NCI-H446 (cell line): ENCODE data around the gene CCL1.
"Not testable (repeated sequence)": the region's sequence is repeated elsewhere in the genome, so short reads cannot be mapped to it uniquely, and the experiment has no call there.

Experiments used
- DNase-seq, 2 experiments: peaks; one replicate each; lab custom pipeline; 2025; lab: John Stamatoyannopoulos, UW

The CCL1 gene

DNA sequence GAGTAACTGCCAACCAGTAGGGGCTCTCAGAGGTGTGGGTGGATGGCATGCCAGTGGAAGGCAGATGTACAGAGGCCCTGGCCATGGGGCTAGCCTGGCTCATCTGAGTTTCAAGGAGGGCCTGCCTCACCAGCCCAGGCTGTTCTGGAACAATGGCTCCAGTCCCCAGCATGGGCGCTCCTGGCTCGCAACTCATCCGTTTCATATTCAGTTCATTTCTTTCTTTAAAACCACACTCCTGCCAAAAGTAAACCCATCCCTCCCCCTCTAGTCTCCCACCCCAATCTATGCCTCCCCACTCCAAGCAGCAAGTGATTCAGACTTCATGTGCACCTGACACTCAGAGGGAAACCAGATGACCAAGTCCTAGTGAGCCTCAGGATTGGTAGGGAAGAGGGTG, 4.4 kb downstream of the CCL1 start:
- DNase-seq, result no peak

DNA sequence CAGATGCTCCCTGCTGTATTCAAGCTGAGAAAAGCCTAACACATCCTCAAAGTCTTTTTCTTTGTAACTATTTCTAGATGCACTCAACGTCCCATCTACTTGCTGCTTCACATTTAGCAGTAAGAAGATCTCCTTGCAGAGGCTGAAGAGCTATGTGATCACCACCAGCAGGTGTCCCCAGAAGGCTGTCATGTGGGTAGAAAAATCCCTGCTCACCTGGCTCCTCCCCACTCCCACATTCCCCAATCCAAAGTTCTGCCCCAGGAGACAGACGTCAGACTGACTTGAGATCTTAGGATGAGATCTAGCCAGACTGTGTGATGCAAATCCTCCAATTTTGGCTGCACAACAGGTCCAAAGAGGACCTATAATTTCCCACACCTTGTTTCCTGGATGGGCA, 5.6 kb downstream of the CCL1 start:
- DNase-seq, result no peak

- DNase-seq, result no peak
Observed at GRCh38 chr17:34356194-34356593, 6.8 kb downstream of the CCL1 start, which contains the start of gene CCL13. CCL13 (plus strand) TSS chr17:34356480; CDS start chr17:34356527, 47 bp downstream.

- no peak for DNase-seq
Observed at GRCh38 chr17:34354637-34355036, 8.4 kb downstream of the CCL1 start.

GRCh38 chr17:34352191-34352590, 10.8 kb downstream of the CCL1 start:
- DNase-seq, result no peak

- no peak for DNase-seq
Observed at GRCh38 chr17:34351096-34351495, 11.9 kb downstream of the CCL1 start.

DNA sequence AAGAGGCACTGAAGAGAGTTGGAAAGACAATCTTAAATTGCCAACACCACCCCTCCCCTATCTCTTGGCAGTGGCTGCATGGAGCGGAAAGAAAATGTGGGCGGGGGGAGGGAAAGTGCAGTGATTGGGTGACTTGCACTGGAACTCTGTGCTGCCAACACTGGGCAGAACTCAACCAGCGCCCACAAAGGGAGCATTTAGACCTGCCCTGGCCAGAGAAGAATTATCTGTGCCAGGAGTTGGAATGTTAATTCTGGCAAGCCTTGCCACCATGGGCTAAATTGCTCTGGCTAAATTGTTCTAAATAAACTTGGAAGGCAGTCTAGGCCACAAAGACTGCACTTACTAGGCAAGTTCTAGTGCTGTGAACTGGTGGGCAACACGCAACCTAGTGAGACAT, 13.3 kb downstream of the CCL1 start:
- DNase-seq, result no peak

DNA sequence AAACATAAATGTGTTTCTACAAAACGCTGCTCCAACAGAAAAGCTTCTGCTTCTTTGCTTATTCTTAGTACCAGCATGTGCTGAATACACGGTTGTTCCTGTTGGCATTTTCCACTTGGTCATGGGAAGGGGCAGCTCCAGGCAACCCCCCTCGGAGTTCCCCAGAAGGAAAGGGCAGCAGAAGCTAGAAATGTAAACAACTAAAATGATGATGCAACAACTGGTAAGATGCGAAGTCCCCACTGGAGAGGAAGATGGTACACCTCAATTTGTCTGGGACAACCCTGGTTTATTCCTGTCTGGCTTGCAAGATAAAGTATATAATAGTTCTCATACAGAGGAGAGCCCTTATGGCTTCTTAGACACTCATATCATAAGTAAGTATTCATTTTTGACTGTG, 16.0 kb downstream of the CCL1 start:
- DNase-seq, result no peak

DNA sequence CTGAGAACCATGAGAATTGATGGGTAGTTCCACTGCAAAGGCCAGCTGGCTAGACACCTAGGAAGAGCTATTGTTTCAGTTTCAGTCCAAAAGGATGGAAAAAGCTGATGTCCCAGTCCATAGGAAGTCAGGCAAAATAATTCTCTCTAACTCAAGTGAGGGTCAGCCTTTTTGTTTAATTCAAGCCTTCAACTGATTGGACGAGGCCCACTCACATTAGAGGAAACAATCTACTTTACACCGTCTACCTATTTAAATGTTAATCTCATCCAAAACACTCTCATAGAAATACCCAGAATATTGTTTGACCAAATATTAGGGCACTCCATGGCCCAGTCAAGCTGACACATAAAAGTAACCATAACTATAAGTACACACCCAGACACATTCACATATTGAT, 21.1 kb downstream of the CCL1 start:
- no peak for DNase-seq

- no peak for DNase-seq
Observed at GRCh38 chr17:34339138-34339770, 23.8 kb downstream of the CCL1 start.

DNA sequence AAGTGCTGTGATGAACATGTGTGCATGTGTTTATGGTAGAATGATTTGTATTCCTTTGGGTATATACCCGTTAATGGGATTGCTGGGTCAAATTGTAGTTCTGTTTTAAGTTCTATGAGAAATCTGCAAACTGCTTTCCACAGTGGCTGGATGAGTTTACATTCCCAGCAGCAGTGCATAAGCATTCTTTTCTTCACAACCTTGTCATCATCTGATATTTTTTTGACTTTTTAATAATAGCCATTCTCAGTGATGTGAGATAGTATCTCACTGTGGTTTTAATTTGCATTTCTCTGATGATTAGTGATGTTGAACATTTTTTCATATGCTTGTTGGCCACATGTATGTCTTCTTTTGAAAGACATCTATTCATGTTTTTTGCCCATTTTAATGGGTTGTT, 25.3 kb downstream of the CCL1 start:
- no peak for DNase-seq

DNA sequence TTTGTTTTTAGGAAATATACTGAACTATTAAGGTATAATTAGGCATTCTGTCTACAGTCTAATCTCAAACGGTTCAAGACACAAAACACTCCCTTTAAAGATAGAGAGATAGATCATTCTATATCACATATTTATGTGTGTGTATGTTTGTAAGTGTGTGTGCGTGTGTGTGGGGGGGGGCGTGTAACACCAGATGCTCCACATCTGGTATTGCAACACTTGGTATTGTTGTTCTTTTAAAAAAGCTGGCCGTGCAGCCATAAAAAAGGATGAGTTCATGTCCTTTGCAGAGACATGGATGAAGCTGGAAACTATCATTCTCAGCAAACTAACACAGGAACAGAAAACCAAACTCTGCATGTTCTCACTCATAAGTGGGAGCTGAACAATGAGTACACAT, 35.5 kb downstream of the CCL1 start:
- not testable (repeated sequence) for DNase-seq

- no peak for DNase-seq
Observed at GRCh38 chr17:34321964-34322363, 41.1 kb downstream of the CCL1 start.

DNA sequence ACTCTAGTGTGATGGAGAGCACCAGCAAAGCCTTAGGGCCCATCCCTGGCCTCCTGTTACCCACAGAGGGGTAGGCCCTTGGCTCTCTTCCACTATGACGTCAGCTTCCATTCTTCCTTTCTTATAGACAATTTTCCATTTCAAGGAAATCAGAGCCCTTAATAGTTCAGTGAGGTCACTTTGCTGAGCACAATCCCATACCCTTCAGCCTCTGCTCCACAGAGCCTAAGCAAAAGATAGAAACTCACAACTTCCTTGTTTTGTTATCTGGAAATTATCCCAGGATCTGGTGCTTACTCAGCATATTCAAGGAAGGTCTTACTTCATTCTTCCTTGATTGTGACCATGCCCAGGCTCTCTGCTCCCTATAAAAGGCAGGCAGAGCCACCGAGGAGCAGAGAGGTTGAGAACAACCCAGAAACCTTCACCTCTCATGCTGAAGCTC, 44.0 kb downstream of the CCL1 start, which contains the start of gene CCL8:
Gene CCL8, plus strand, starts transcription at position 397 of the 445 bp plus-strand sequence. CDS start 67 bp downstream, outside the sequence.
- DNase-seq, result no peak

DNA sequence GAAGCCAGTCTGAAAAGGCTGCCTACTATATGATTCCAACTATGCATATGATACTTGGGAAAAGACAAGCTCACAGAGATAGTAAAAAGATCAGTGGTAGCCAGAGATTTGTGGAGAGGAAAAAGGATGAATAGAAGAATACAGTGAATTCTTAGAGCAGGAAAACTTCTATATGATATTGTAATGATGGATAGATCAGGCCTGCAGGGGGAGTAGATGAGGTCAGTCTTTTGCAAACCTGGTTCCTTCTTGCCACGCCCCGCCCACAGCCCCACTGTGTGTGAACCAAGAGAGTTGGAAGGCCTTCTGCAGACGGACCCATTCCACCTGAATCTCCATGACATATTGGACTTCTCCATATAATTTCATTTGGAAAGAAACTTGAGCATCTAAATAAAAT, 44.6 kb downstream of the CCL1 start:
- no peak for DNase-seq

DNA sequence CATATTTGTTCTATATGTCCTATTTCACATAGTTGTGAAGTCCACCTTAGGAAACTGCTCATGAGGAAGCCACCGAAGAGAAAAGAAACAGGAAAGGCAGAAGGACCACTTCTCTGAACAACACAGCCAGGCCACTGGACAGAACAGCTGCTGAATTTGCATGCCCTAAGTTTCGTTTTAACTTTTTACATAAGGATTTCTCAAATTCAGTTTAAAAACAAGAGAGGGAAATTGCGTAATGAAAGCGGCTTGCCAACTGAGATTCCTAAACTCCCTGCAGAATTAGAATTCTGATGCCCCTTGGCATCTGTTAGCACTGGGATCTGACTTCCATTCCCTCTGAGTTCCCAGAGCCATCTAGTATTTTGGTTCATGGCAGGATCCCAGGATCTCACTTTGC, 48.8 kb downstream of the CCL1 start:
- DNase-seq, result no peak

- no peak for DNase-seq
Observed at GRCh38 chr17:34313164-34313563, 49.9 kb downstream of the CCL1 start.

DNA sequence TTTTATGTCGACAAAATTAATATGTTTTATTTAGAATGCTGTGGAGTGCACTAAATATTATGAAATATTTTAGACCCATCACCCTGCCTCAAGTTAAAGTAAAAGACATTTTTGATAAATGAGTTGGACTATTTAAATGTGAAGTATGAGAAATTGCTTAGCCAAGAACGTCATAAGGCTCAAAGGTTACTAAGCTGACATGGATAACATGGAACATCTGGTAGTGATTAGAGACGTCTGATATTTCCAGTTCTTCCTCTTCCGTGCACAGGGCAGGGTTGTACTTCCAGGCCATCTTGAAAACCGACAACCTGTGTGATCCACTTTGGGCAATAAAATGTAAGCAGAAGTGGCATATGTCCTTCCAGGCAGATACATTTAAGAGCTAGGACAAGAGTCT, 51.0 kb downstream of the CCL1 start:
- DNase-seq, result no peak

DNA sequence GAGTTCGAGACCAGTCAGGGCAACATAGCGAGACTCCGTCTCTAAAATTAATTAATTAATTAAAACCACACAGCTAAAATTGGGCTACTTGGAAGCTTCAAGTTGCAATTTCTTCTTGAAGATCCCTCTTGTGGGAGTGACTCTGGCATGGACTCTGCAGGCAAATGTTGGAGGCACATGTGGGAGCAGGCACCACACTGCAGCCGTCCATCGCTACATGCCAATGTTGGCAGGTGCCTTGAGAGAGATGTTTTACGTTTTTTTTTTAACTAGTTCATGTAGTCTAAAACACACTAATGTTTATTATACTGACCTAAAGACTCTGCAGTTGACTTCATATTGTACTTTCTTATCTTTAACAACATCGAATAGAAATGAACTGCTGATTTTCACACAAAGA, 51.7 kb downstream of the CCL1 start:
- no peak for DNase-seq
